ENCODE data around the gene PFKP.
A peak's percentile ranks its signal among the peaks of the same experiment; 100 is the strongest.

The PFKP gene

DNA sequence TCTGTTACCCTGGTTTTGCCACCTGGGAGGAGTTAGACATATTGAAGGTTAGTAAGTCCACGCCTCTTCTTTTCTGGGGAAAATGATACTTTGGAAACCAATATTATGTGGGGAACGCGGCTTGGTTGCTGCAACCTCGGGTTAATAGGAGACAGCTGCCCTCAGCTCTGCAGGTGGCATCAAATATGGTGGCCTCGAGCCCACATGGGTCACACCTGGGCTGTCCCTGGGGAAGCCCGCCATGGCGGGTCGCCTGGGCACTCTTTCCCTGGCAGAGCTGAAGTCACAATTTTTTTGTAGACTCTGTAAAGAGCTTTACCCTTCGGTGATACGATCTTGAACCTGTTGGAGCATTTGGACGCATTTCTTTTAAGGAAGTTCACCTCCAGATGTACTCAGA, 2.5 kb downstream of the PFKP start:
- no peak for DNase-seq (ENCODE audit: low read depth in 2 of 2)

DNA sequence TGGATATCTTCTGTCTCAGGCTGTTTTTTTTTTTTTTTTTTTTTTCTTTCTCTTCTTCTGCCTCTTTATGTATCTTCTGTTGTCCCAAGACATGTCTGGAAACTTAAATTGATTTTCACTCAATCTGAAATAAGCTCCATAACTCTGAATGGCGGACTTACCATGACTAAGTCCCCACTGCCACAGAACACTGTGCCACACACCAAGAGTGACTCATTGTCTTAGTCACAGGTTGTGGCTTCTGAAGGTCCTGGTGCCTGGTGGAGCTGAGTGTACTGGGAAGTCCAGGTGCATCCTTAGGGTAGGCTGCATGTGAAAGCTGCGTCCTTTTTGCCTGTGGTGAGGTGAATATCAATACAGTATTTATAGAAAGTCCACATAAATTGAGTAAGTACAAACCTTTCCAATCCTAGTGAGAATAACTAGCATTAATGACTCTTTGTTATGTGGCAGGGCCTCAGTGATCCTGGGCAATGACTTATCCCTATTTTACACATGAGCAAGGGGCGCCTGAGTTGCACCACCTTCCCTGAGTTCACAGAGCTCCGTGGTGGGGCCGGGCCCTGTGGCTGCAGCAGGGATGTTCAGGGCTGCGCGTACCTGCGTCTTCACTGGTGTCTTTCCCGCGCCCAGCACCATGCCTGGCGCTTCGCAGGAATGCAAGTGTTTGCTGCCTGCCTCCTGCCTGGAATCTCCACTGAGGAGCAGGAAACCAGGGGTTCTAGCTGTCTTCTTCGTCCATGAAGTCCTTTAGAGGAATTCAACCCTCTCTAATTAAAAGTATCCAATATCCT, 4.3 kb downstream of the PFKP start:
- DNase-seq (ENCODE audit: low read depth in 2 of 2): no peak

DNA sequence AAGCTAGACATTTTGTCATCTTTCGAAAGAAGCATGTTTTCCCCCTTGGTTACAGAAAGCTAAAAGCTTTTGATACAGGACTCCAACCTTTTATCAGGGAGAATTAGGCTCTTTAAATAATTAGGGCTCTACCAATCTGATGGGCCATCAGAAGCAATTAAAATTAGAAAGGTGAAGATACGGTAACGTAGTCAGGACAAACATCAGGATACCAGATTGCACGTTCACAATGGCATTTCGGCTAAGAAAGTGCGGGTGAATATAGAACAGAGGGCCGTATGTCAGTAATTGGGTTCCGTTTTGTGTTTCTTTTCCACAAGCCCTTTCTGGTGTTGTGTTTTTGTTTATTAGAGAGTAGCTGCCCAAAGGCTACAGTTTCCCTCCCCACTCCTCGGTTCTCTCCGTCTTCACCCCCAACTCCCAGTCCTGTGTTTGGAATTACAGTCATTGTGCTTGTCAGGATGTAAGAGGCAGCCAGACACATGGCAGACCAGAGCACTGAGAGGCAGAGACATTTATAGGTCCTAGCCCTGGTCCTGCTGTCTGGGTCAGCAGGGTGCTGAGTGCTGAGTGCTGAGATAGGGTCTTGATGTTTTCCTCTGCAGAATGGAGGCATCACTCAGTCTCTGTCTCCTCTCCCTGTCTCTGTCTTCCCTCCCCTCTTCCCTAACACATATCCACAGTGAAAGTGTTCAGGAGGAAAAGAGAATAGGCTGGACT, 5.5 kb downstream of the PFKP start:
- DNase-seq (ENCODE audit: low read depth in 2 of 2): no peak

DNA sequence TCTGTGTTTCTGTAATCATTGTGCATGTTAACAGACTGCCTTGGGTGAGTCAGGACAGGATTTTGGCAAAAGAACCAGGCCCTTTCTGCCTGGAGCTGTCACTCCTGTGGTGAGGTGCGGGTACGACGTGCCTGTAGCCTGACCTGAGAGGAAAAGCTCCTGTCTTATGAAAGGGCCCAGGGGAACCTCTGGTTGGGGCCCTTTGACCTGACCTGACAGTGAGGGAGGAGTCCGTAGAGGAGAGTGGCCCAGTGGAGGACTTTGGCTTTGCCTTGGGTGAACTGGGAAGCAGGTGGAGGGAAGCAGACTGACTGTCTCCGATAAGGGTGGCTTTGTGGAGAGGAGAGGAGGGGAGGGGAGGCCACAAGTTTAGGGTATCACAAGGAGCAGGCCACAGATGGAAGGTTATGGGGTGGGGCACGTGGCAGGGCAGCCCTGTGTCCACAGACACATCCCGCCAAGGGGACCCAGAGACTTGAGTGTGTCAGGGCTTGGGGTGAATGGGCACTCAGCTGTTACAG, 6.9 kb downstream of the PFKP start:
- DNase-seq (ENCODE audit: low read depth in 2 of 2): no peak

DNA sequence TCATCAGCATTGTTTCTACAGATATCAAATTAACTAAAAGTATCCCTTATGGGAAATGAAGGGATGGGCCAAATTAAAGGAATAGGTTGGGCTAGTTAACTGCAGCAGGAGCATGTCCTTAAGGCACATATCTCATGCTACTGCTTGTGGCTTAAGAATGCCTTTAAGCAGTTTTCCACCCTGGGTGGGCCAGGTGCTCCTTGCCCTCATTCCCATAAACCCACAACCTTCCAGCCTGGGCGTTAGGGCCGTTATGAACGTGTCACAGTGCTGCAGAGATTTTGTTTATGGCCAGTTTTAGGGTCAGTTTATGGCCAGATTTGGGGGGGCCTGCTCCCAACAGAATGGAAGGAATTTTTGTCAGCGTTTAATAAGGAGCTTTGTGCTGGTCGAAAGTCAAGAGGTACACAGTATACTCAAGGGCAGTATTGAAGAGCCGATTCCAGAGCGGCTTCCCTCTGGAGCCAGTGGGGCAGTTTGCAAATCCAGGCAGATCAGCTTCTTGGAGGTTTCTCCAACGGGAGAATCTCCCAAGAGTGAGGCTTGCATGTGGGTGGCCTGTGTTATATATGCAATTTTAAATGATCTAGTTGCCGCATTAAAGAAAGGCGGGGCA, 7.7 kb downstream of the PFKP start:
- no peak for DNase-seq (ENCODE audit: low read depth in 2 of 2)

DNA sequence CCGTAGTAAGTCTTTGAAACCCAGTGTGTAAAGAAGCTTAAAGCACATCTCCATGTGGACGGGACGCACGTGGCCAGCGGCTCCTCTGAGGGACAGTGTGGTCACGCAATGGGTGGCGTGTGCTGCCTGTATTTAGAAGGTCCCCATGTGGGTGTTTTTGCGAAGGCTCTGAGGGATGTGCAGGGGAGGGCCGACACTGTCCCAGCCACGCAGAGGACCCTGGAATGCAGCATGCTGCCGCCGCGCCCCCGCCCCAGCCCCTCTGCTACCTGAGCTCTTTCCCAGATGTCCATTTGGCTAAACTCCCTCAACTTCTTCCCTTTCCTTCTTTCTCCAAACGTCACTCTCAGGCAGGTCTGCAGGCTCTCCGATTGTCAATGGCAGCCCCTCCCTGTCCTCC, 8.8 kb downstream of the PFKP start:
- no peak for DNase-seq (ENCODE audit: low read depth in 2 of 2)

DNA sequence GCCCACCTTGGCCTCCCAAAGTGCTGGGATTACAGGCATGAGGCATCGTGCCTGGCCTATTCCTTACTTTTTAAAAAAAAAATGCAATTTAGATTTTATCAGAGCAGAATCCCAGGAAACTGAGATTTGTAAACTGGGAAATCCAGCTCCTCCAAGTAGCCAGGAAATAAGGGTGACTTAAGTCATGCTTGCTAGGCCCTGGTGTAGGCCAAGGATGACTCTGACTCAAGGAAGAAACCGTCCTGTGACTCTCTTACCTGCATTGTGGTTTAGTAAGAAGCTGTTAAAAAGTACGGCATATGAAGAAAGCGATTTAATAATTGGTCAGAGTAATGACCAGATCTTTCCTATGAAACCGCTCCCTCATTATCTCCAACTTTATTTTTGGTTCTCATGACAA, 10.2 kb downstream of the PFKP start:
- DNase-seq (ENCODE audit: low read depth in 2 of 2): no peak

DNA sequence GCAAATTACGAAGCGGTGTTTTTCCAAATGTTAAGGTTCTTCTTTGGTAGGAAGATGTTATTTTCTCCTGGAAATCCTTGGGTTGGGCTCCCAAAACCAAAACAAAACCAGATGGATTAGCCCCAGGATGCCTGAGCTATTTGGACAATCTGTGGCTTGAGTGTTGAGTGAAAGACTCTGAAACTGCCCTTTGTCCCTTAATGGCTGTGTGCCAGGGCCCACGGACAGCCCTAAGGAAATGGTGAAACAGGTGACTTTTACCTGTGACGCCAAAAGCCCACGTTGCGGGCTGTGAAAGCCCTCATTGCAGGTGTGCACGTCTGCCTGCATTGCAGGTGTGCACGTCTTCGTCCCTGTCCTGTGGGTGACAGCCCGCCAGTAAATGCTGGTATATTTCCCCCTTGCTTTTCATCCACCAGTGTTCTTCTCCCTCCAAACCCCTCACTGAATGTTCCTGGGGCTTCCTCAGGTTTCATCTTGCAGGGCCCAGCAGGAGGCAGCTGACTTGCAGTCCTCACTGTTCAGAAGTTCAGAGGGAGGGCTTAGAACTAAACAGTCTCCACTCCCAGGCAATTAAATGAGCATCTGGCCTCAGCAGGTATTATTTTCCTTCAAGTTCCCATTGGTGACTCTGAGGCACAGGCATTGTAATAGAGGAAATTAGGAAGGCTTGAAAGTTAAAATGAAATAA, 10.7 kb downstream of the PFKP start:
- DNase-seq (ENCODE audit: low read depth in 2 of 2): no peak

DNA sequence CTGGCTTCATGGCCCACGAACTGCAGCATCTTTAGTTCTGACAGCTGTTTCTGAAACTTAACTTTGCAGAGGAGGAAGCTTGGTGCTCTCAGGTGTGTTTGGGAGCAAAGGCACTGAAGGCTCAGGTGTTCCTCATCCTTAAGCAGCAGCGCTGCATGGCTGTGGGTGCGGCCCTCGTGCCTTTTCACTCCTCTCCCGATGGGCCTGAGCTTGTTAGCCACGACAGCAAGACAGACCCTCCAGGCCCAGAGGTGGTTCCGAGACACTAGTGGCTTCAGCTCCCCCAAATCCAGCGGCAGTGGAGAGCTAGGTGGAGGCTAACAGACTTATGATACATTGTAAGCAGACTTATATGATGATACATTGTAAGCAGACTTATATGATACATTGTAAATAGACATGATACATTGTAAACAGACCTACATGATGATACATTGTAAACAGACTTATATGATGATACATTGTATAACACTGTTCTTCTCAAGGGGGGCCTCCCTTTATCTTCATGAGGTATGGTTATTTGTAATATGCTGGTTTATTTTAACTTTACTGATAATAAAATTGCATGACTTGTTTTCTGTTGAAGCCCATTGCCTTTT, 14.1 kb downstream of the PFKP start:
- DNase-seq (ENCODE audit: low read depth in 2 of 2): no peak

DNA sequence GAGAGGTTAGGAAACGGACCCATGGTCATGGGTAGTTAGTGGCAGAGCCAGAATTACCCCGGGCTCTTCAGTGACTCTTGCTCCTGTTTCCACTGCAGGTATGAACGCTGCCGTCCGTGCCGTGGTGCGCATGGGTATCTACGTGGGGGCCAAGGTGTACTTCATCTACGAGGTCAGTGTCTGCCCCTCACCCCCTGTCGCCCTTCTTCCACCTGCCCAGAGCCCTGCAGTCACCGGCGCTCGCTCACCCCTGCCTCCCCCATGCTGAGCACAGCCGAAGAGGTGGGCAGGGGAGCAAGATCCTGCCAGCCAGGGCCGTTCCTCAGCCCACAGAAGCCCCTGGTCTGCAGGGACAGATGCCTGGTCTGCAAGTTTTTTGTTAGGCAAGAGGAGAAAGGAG, 14.9 kb downstream of the PFKP start:
- DNase-seq (ENCODE audit: low read depth in 2 of 2): no peak

DNA sequence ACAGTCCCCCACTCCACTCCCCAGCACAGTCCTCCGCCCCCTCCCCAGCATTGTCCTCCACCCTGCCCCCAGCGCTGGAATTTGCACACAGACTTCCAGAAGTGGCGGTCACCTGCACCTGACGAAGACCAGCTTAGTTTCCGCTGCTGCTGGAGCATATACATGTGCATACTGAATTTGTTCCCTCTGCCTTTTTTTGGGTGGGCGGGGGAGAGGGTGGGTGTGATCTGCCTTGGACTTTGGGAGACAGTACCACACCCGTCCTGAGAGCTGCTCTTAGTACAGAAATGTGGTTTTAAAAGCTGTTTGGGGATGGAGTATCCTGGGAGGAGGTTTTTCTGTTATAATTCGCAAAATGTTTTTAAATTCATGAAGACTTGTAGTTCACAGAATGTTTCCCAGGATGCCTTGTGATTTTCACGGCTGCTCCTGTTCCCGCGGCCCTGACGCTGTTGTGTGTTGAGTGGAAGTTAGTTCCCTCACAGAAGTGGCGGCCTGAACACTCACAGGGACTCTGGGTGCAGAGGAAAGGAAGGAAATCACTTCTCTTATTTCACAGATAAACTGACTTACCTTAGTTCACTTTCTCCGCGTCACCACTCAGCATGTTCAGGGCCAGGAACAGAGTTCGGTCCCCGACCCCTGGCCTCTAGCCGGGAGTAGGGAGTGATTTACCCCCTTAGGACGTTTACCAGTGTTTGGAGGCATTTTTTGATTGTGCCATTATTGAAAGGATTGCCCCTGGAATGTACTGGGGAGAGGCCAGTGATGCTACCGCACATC, 18.6 kb downstream of the PFKP start:
- DNase-seq (ENCODE audit: low read depth in 2 of 2): no peak

DNA sequence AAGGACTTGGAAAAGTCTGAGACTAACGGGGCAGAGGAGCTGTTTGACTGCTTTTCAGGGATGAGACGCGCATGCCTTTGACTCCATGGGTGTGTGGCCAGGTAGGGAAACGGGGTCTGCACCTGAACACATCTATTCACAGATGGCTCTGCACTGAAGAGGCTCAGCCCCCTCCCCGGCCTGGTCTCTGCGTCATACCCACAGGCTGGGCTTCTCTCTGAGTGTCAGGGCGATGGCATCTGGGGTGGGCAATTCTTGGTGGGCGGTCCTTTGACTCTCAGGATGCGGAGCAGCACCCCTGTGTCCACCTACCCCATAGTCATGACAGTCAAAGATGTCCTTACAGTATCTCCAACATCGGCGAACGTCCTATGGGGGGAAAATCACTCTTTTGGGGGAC, 23.0 kb downstream of the PFKP start:
- no peak for DNase-seq (ENCODE audit: low read depth in 2 of 2)

DNA sequence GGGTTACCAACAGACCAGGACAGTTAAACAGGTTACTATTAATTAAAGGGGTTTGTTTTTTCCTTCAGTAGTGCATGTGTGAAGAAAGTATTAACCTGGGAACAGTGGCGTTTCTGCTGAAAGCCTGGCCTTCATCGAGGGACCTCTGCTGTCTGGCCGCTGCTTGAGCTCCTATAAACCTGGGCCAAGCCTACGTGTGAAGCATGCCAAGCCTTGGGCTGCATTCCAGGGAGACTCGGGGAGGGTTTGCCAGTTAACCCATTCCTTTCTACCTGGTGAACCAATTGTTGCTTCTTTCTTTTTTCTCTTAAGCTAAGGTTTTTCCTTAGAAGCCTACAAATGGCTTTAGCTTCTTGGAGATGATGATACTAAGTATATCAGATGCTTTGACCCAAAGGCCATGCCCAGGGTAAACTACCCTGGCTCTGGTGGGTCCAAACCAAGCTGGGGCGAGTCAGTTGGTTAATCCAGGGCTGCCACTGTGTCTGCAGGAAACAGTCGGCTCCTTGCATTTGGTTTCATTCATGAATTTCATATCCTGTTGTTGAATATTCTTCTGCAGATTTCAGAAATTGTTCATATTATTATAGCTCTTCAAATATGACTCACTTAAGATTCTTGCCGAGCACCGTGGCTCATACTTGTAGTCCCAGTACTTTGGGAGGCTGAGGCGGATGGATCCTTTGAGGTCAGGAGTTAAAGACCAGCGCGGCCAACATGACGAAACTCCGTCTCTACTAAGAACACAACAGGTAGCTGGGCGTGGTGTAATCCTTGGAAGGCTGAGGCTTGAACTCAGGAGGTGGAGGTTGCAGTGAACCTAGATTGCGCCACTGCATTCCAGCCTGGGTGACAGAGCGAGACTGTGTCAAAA, 23.8 kb downstream of the PFKP start:
- no peak for DNase-seq (ENCODE audit: low read depth in 2 of 2)

DNA sequence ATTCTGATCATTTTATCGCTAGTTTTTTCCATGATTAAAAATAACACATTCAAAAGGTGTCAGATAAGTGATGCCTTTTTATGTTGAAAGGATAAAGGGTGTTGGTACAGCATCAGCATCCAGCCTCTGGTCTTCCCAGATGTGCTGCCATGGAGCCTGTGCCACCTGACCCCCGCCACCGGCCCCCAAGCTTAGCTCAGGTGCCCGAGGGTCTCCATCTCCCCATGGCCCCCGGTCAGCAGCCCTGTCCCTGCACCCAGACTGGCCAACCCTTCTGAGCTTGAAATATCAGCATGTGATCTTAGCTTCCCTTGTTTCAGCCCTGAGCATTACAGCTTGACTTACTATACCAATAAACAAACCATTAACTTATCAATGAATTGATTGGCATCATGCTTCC, 24.6 kb downstream of the PFKP start:
- no peak for DNase-seq (ENCODE audit: low read depth in 2 of 2)

DNA sequence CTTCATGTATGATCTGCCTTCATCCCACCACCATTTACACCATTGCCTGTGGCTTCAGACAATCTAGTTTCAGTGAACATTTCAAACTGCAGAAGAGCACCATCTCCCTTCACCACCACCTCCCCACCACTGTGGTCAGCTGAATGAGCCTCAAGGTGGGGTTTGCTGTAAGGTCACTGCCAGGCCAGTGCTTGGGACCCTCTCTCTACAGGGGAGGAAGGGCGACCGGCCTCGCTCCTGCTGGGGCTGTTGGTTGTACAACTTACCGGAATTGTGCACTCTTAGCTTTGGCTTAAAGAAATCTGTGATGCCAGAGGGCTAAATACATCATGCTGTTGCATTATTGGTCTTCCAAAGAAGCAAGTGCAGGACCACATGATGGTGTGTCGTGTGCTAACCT, 26.6 kb downstream of the PFKP start:
- no peak for DNase-seq (ENCODE audit: low read depth in 2 of 2)

DNA sequence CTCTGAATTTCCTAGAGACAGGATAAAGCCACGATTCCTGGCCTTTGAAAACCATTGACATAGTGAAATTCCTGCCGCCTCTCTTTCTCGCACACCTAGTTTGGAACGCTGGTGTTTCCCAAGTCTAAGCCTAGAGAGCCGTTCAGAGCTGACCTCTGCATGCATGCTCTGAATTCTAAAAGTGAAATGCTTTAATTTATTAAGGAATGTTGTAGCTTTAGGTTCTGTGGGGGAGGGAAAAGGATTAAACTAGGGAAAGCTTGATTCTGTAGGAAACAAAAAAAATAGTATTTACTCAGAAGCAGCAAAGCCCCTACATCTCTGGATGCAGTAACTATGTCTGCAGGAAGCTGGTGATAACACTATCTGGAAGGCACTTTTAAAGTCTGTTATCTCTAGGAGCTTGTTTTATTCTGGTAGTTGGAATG, 27.3 kb downstream of the PFKP start:
- DNase-seq (ENCODE audit: low read depth in 2 of 2): no peak

DNA sequence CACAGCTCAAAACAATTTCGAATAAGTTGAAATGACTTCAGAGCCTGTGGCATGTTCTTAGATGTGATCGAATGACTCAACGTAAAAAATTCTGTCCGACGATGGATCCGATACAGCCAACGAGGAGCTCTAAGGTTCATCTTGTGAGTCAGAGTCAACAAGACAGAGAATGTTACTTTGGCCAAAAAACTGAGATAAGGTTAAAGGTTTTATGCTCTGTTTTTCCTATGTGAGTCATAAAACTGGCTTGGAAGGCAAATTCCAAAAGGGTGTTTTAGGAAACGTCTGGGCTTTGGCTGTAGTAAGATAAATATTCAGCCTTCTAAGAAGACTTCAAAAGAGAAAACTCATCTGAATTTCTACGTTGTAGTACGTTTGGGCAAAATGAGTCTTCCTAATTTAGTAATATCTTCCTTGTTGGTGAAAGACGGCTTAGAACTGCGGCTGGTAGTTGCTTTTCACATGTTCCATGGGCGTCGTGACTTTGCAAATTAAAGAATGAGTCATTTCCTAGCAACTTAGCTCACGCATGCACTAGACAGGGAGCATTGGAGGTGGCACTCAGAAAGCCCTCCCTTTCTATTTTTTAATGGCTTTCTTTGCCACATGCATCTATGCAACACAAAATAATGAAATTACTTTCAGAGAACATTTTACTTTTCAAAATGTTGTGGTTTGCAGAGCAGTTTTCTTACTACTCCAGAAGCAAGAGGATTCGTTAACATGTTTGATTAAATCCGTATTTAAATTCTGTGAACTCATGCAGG, 28.2 kb downstream of the PFKP start:
- peak; percentile 13 to 14 for DNase-seq (ENCODE audit: low read depth in 2 of 2)

DNA sequence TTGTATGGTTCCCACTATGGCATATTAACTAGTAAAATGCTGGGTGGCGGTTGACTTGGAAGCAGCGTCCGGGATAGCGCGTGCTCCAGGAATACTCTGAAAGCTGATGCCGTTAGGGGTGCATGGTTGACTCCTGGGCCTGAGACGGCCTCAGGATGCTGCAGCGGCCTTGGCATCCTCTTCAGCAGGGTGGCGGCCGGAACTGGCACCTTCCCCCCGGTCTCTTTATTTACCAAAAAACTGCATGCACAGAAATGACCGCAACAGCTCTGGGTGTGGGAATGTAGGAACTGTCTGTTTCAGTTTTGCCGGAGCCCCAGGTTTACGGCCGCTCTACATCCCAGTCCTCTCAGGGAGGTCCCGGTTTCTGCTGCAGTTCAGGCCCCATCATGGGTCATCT, 28.8 kb downstream of the PFKP start:
- no peak for DNase-seq (ENCODE audit: low read depth in 2 of 2)

DNA sequence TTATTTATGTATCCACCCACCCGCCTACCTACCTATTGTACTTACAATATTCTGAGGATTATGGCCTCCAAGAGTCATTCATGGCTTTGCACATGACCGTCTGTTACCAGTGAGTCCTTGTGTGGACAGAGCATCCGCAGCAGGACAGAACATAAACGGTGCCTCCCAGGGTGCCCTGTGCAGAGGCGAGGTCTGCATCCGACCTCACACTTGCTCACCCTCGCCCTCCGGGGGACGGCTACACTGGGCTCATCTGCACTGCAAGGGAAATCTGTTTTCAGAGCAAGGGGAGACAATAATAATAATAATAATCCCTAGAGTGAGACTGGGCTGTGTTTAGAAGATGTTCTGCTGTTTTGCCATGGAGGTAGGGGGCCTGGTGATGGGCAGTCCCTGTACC, 29.8 kb downstream of the PFKP start:
- DNase-seq (ENCODE audit: low read depth in 2 of 2): no peak

All from stimulated activated CD4-positive, alpha-beta T cell treated with anti-CD3 and anti-CD28 coated beads, Interleukin-1b, Interleukin-23, amount 100 ng/mL, for 1 hour (primary cell).